Fibroblast of lung (primary cell): Measurements from ENCODE around the gene SRPK2. TPM values are rescaled to one million over a fixed set of nuclear protein-coding genes. Genes with fewer than 3 reads are reported as not detected.

Source experiments
- DNase-seq, 2 donors: peaks; one replicate each; pipeline versions ENCODE4 v3.0.0 to v3.0.0-alpha.2; 2010; ENCODE audit warnings: low read depth in 2 of 2
- H2AFZ ChIP-seq: 2 replicates; pipeline ENCODE4 v1.5.1; 2012; ENCODE audit warnings: low read length, control low read depth, inconsistent platforms
- H3K27ac ChIP-seq: 2 replicates; pipeline ENCODE4 v1.5.1; 2011; ENCODE audit warnings: low read length, control low read depth; ENCODE audit not compliant: insufficient read depth
- H3K27me3 ChIP-seq: 2 replicates; pipeline ENCODE4 v1.5.1; 2011; ENCODE audit warnings: mild to moderate bottlenecking, low read length; ENCODE audit not compliant: control insufficient read depth, insufficient read depth
- H3K36me3 ChIP-seq: 2 replicates; pipeline ENCODE4 v1.5.1; 2011; ENCODE audit warnings: low read length; ENCODE audit not compliant: control insufficient read depth, insufficient read depth
- H3K4me1 ChIP-seq: 2 replicates; pipeline ENCODE4 v1.5.1; 2011; ENCODE audit warnings: low read length; ENCODE audit not compliant: control insufficient read depth, insufficient read depth; ENCODE audit errors: extremely low read depth
- H3K4me2 ChIP-seq: 2 replicates; pipeline ENCODE4 v1.5.1; 2011; ENCODE audit warnings: low read length, control low read depth; ENCODE audit not compliant: insufficient read depth; ENCODE audit errors: extremely low read depth
- H3K4me3 ChIP-seq, 4 experiments: fragments of 200-600 bp in 1 of 4; sonication (generic) in 1 of 4; replicated peaks in 1 of 4; 2 replicates each; pipeline ENCODE4 v1.5.1; 2011 to 2016; ENCODE audit warnings: low read length in 4 of 4, low read depth in 3 of 4, mild to moderate bottlenecking in 3 of 4, control low read depth in 2 of 4, inconsistent platforms in 1 of 4, mixed read lengths in 1 of 4; ENCODE audit not compliant: insufficient read depth in 1 of 4; ENCODE audit errors: control extremely low read depth in 1 of 4
- H3K79me2 ChIP-seq: 2 replicates; pipeline ENCODE4 v1.5.1; 2012; ENCODE audit warnings: mild to moderate bottlenecking, low read length, inconsistent platforms; ENCODE audit not compliant: control insufficient read depth, insufficient read depth
- H3K9ac ChIP-seq: 2 replicates; pipeline ENCODE4 v1.5.1; 2011; ENCODE audit warnings: mild to moderate bottlenecking, low read length, control low read depth; ENCODE audit not compliant: insufficient read depth
- H3K9me3 ChIP-seq: 2 replicates; pipeline ENCODE4 v1.5.1; 2012; ENCODE audit warnings: low read depth, low read length; ENCODE audit not compliant: control insufficient read depth, insufficient read depth
- H4K20me1 ChIP-seq: 2 replicates; pipeline ENCODE4 v1.5.1; 2011; ENCODE audit warnings: low read length; ENCODE audit not compliant: control insufficient read depth, insufficient read depth; ENCODE audit errors: extremely low read depth
- EZH2 ChIP-seq: IDR thresholded peaks from 2 replicates; pipeline ENCODE4 v1.5.1; 2012; ENCODE audit warnings: low read length, control low read depth, mild to moderate bottlenecking; ENCODE audit errors: missing control alignments
- polyA plus RNA-seq, 2 donors: library from polyadenylated mRNA; depleted of rRNA in 1 of 2; stranded (reverse) in 1 of 2; unstranded in 1 of 2; fragments of >200 nt; gene quantifications; 2 replicates each; pipeline ENCODE4 v1.2.1, GENCODE V29; 2011 to 2012; ENCODE audit warnings: missing spikeins in 1 of 2
- total RNA-seq: library from RNA; depleted of rRNA; stranded (reverse); fragments of >200 nt; gene quantifications from 2 replicates; pipeline ENCODE4 v1.2.1, GENCODE V29; 2014
- TF ChIP-seq, protein P1 (sequence below), 2 donors: IDR thresholded peaks in 1 of 2; conservative IDR thresholded peaks in 1 of 2; 1 replicate in 1 of 2; 2 replicates in 1 of 2; pipeline ENCODE4 v1.5.1; 2011 to 2012; ENCODE audit warnings: low read length in 2 of 2, control low read depth in 1 of 2, inconsistent platforms in 1 of 2, low read depth in 1 of 2, mild to moderate bottlenecking in 1 of 2

Gene SRPK2
- total and polyA plus RNA-seq, 2 donors (not counting 1 experiment from before 2014, with no cell fraction given) = 27.8 to 61.8 TPM

DNA sequence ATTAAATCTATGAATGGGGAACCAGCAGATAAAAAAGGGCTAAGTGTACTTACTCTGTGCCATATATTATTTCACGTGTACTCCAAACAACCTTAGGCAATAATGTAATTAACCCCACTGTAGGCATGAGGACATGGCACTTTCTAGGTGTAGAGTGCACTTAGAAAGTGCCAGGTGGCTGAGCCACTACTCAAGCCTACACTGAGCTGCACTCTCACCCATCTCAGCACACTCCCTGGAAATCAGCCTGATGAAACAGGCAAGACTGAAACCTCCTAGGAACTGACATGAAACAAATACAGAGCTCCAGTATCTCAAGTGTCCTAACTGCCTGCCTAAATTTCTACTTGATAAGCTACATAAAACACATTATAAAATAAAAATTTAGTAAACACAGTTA is 227.4 kb downstream of the SRPK2 start:
- DNase-seq = no peak
- H3K4me3 ChIP-seq = no peak overlapping the region
- no peak overlapping the region for H2AFZ ChIP-seq
- TF ChIP-seq, protein P1, sequence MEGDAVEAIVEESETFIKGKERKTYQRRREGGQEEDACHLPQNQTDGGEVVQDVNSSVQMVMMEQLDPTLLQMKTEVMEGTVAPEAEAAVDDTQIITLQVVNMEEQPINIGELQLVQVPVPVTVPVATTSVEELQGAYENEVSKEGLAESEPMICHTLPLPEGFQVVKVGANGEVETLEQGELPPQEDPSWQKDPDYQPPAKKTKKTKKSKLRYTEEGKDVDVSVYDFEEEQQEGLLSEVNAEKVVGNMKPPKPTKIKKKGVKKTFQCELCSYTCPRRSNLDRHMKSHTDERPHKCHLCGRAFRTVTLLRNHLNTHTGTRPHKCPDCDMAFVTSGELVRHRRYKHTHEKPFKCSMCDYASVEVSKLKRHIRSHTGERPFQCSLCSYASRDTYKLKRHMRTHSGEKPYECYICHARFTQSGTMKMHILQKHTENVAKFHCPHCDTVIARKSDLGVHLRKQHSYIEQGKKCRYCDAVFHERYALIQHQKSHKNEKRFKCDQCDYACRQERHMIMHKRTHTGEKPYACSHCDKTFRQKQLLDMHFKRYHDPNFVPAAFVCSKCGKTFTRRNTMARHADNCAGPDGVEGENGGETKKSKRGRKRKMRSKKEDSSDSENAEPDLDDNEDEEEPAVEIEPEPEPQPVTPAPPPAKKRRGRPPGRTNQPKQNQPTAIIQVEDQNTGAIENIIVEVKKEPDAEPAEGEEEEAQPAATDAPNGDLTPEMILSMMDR (conservative IDR thresholded peaks at IDR 0.05 in 1 of 2, IDR thresholded peaks at IDR 0.05 in 1 of 2; ENCODE audit: low read depth in 1 of 2, low read length in 2 of 2) = no peak
- no peak for TF ChIP-seq EZH2
- no peaks in the 10 kb centered on the region for H3K27me3 ChIP-seq
- H3K9ac ChIP-seq = no peak overlapping the region
- no peaks in the 10 kb centered on the region for H3K4me1 ChIP-seq
- no peak overlapping the region for H3K4me2 ChIP-seq
- H3K27ac ChIP-seq = no peak overlapping the region
- H3K36me3 ChIP-seq = no peaks in the 10 kb centered on the region
- H3K79me2 ChIP-seq = no peaks in the 10 kb centered on the region
- H3K9me3 ChIP-seq = no peaks in the 10 kb centered on the region
- H4K20me1 ChIP-seq = no peaks in the 10 kb centered on the region

- H3K4me2 ChIP-seq = no peak overlapping the region
- no peaks in the 10 kb centered on the region for H3K9me3 ChIP-seq
- no peak overlapping the region for H3K4me3 ChIP-seq
- no peak for DNase-seq
- H3K79me2 ChIP-seq = no peaks in the 10 kb centered on the region
- H3K27ac ChIP-seq = no peak overlapping the region
- H3K4me1 ChIP-seq = no peaks in the 10 kb centered on the region
- H3K9ac ChIP-seq = no peak overlapping the region
- H4K20me1 ChIP-seq = no peaks in the 10 kb centered on the region
- H3K27me3 ChIP-seq = no peaks in the 10 kb centered on the region
- TF ChIP-seq, protein P1 (conservative IDR thresholded peaks at IDR 0.05 in 1 of 2, IDR thresholded peaks at IDR 0.05 in 1 of 2; ENCODE audit: low read depth in 1 of 2, low read length in 2 of 2) = no peak
- TF ChIP-seq EZH2 = no peak
- no peak overlapping the region for H2AFZ ChIP-seq
- no peaks in the 10 kb centered on the region for H3K36me3 ChIP-seq
Observed at GRCh38 chr7:105157278-105157677, 231.4 kb downstream of the SRPK2 start.

GRCh38 chr7:105156731-105157130 is 232.0 kb downstream of the SRPK2 start:
- H3K36me3 ChIP-seq = no peaks in the 10 kb centered on the region
- no peak overlapping the region for H3K4me3 ChIP-seq
- no peaks in the 10 kb centered on the region for H3K27me3 ChIP-seq
- H3K4me2 ChIP-seq = no peak overlapping the region
- H2AFZ ChIP-seq = no peak overlapping the region
- H3K79me2 ChIP-seq = no peaks in the 10 kb centered on the region
- H3K9ac ChIP-seq = no peak overlapping the region
- H3K27ac ChIP-seq = no peak overlapping the region
- no peaks in the 10 kb centered on the region for H3K4me1 ChIP-seq
- no peaks in the 10 kb centered on the region for H3K9me3 ChIP-seq
- TF ChIP-seq, protein P1 (conservative IDR thresholded peaks at IDR 0.05 in 1 of 2, IDR thresholded peaks at IDR 0.05 in 1 of 2; ENCODE audit: low read depth in 1 of 2, low read length in 2 of 2) = no peak
- TF ChIP-seq EZH2 = no peak
- peak; percentile 5 to 6 for DNase-seq
- no peaks in the 10 kb centered on the region for H4K20me1 ChIP-seq
